WTC11 (cell line): ENCODE results near the gene KCNMA1.

Source experiments
- CTCF ChIP-seq: fragments of 200-600 bp; IDR thresholded peaks from 2 replicates; pipeline ENCODE4 v1.8.0; 2022; ENCODE audit warnings: antibody characterized with exemption
- ETV6 ChIP-seq: sonication (generic); formaldehyde crosslinking; IDR thresholded peaks from 2 replicates; pipeline ENCODE4 v1.8.1; 2022; ENCODE audit warnings: mild to moderate bottlenecking, missing genetic modification reagents
- IRF2 ChIP-seq: sonication (generic); formaldehyde crosslinking; IDR thresholded peaks from 2 replicates; pipeline ENCODE4 v1.8.0; 2022; ENCODE audit warnings: low read depth, missing genetic modification reagents, borderline replicate concordance
- TCF7 ChIP-seq: sonication (generic); formaldehyde crosslinking; IDR thresholded peaks from 2 replicates; pipeline ENCODE4 v1.8.0; 2022; ENCODE audit warnings: mild to moderate bottlenecking, low read depth, missing genetic modification reagents, moderate library complexity
- ZNF232 ChIP-seq: sonication (generic); formaldehyde crosslinking; IDR thresholded peaks from 2 replicates; pipeline ENCODE4 v1.8.0; 2022; ENCODE audit warnings: mild to moderate bottlenecking, missing genetic modification reagents
- ZNF317 ChIP-seq: sonication (generic); formaldehyde crosslinking; IDR thresholded peaks from 2 replicates; pipeline ENCODE4 v1.8.1; 2023; ENCODE audit warnings: low read depth, mild to moderate bottlenecking, moderate library complexity, missing genetic modification reagents, borderline replicate concordance
- TF ChIP-seq, protein P1 (sequence below): sonication (generic); formaldehyde crosslinking; IDR thresholded peaks from 2 replicates; pipeline ENCODE4 v1.8.0; 2022; ENCODE audit warnings: mild to moderate bottlenecking, missing genetic modification reagents
- TF ChIP-seq, protein P2 (sequence below): sonication (generic); formaldehyde crosslinking; IDR thresholded peaks from 2 replicates; pipeline ENCODE4 v1.8.1; 2023; ENCODE audit warnings: mild to moderate bottlenecking, missing genetic modification reagents, moderate library complexity
- TF ChIP-seq, protein P3 (sequence below): sonication (generic); formaldehyde crosslinking; IDR thresholded peaks from 2 replicates; pipeline ENCODE4 v1.8.1; 2023; ENCODE audit warnings: mild to moderate bottlenecking, missing genetic modification reagents, borderline replicate concordance

DNA sequence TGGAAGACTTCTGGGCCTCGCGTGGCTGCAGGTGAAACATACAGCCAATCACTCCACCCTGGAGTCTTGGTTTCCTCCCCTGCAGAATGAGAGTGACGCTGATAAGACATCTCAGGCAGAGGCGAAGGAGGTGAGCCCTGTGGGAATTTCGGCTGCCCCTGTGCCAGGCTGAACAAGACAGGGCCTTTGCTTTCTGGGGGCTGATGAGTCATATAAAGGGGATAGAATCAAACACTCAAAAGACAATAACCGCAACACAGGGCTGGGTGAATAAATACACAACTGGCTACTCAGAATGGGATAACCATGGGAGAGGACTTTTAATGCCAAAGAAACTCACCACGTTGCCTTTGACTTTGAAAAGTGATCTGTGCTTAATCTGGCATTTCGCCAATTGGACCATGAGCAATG is 143.8 kb downstream of the KCNMA1 start:
- no peak for TF ChIP-seq TCF7 (CRISPR knock-in tag)
- TF ChIP-seq, protein P1, sequence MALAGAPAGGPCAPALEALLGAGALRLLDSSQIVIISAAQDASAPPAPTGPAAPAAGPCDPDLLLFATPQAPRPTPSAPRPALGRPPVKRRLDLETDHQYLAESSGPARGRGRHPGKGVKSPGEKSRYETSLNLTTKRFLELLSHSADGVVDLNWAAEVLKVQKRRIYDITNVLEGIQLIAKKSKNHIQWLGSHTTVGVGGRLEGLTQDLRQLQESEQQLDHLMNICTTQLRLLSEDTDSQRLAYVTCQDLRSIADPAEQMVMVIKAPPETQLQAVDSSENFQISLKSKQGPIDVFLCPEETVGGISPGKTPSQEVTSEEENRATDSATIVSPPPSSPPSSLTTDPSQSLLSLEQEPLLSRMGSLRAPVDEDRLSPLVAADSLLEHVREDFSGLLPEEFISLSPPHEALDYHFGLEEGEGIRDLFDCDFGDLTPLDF (CRISPR knock-in tag): no peak
- no peak for TF ChIP-seq CTCF
- TF ChIP-seq, protein P2, sequence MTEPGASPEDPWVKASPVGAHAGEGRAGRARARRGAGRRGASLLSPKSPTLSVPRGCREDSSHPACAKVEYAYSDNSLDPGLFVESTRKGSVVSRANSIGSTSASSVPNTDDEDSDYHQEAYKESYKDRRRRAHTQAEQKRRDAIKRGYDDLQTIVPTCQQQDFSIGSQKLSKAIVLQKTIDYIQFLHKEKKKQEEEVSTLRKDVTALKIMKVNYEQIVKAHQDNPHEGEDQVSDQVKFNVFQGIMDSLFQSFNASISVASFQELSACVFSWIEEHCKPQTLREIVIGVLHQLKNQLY (CRISPR knock-in tag): no peak
- TF ChIP-seq ZNF317 (CRISPR knock-in tag): no peak
- TF ChIP-seq IRF2 (CRISPR knock-in tag): no peak
- TF ChIP-seq ETV6 (CRISPR knock-in tag): no peak
- TF ChIP-seq, protein P3, sequence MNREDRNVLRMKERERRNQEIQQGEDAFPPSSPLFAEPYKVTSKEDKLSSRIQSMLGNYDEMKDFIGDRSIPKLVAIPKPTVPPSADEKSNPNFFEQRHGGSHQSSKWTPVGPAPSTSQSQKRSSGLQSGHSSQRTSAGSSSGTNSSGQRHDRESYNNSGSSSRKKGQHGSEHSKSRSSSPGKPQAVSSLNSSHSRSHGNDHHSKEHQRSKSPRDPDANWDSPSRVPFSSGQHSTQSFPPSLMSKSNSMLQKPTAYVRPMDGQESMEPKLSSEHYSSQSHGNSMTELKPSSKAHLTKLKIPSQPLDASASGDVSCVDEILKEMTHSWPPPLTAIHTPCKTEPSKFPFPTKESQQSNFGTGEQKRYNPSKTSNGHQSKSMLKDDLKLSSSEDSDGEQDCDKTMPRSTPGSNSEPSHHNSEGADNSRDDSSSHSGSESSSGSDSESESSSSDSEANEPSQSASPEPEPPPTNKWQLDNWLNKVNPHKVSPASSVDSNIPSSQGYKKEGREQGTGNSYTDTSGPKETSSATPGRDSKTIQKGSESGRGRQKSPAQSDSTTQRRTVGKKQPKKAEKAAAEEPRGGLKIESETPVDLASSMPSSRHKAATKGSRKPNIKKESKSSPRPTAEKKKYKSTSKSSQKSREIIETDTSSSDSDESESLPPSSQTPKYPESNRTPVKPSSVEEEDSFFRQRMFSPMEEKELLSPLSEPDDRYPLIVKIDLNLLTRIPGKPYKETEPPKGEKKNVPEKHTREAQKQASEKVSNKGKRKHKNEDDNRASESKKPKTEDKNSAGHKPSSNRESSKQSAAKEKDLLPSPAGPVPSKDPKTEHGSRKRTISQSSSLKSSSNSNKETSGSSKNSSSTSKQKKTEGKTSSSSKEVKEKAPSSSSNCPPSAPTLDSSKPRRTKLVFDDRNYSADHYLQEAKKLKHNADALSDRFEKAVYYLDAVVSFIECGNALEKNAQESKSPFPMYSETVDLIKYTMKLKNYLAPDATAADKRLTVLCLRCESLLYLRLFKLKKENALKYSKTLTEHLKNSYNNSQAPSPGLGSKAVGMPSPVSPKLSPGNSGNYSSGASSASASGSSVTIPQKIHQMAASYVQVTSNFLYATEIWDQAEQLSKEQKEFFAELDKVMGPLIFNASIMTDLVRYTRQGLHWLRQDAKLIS (CRISPR knock-in tag): no peak
- TF ChIP-seq ZNF232: no peak
